ENCODE data around the gene IL15RA.
"Not testable (repeated sequence)": the region's sequence is repeated elsewhere in the genome, so short reads cannot be mapped to it uniquely, and the experiment has no call there.

IL15RA gene

DNA sequence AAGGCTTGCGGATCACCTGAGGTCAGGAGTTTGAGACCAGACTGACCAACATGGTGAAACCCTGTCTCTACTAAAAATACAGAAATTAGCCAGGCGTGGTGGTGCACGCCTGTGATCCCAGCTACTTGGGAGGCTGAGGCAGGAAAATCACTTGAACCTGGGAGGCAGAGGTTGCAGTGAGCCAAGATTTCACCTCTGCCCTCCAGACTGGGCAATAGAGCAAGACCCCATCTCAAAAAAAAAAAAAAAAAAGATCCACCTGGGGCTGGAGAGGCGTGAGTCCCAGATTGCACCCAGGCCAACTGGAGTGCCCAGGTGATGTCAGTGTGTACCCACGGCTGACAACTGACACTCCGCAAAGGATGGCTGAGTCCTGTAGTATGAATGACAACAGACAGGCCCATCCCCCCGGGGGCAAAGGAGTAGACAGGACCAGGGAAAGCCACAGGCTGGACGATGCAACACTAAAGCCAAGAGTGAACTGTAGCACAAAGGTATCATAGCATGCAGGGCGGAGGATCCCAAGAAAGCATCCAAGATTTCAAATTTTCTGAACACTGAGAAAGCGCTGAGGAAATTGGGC, 14.9 kb downstream of the IL15RA start:
- Histone ChIP-seq H3K36me3 (ENCODE audit: control insufficient read depth in 1 of 2, insufficient read depth in 2 of 2, low read length in 2 of 2) (peaks cover 26 to 51% of the 10 kb centered on the region in 2 donors), H3K4me1 (ENCODE audit: control insufficient read depth in 1 of 2, insufficient read depth in 2 of 2, low read length in 2 of 2) (peaks cover 7 to 11% of the 10 kb centered on the region in 2 donors)
- not testable (repeated sequence) for H3K27ac ChIP-seq (ENCODE audit: low read depth, low read length); H3K9me3 ChIP-seq (ENCODE audit: control insufficient read depth in 1 of 2, low read length in 2 of 2); H3K27me3 ChIP-seq (ENCODE audit: control insufficient read depth in 1 of 2, insufficient read depth in 2 of 2, low read length in 2 of 2); H3K4me3 ChIP-seq (ENCODE audit: low read depth in 1 of 2, low read length in 2 of 2); H3K9ac ChIP-seq (ENCODE audit: low read depth in 1 of 2, low read length in 2 of 2)

DNA sequence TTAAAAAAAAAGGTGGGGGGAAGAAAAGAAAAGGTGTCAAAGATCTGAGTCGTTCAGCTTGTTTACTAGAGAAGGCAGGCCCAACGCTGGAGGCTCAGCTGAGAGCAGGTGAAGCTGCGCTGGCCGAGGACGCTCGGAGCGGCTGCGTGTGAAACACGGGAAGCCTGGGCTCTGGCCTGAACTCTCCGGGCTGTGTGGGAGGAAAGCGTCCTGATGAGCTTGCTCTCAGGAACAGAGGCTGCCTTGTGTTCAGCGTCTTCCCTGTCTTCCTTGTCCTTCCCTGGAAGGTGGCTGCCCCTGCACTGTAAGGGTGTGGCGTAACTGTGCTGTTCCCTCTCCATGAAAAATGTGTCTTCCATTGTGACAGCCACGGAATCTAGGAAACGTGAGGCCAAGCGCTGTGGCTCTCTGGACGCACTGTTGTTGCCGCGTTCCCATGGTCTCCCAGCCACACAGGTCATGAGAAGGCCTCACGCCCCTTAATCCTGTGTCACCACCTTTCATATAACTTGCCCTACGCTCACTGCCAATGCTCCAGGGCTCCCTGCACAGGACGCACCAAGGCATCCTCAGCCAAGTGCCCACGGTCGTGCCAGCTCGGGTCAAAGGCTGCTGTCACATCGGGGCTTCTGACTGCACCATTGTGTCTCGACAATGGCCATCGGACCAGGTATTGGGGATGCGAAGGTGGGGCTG, 15.8 kb downstream of the IL15RA start:
- H3K9ac ChIP-seq (ENCODE audit: low read depth in 1 of 2, low read length in 2 of 2), result no peak overlapping the region
- no peaks in the 10 kb centered on the region for H3K27me3 ChIP-seq (ENCODE audit: control insufficient read depth in 1 of 2, insufficient read depth in 2 of 2, low read length in 2 of 2)
- H3K9me3 ChIP-seq (ENCODE audit: control insufficient read depth in 1 of 2, low read length in 2 of 2), result no peaks in the 10 kb centered on the region
- peaks cover 7 to 11% of the 10 kb centered on the region in 2 donors for H3K4me1 ChIP-seq (ENCODE audit: control insufficient read depth in 1 of 2, insufficient read depth in 2 of 2, low read length in 2 of 2)
- H3K27ac ChIP-seq (ENCODE audit: low read depth, low read length), result no peak overlapping the region
- H3K36me3 ChIP-seq (ENCODE audit: control insufficient read depth in 1 of 2, insufficient read depth in 2 of 2, low read length in 2 of 2), result peaks cover 27 to 50% of the 10 kb centered on the region in 2 donors
- H3K4me3 ChIP-seq (ENCODE audit: low read depth in 1 of 2, low read length in 2 of 2), result no peak overlapping the region

GRCh38 chr10:5960973-5961275, 16.4 kb downstream of the IL15RA start:
- H3K4me3 ChIP-seq (ENCODE audit: low read depth in 1 of 2, low read length in 2 of 2); H3K9ac ChIP-seq (ENCODE audit: low read depth in 1 of 2, low read length in 2 of 2); H3K27me3 ChIP-seq (ENCODE audit: control insufficient read depth in 1 of 2, insufficient read depth in 2 of 2, low read length in 2 of 2); H3K27ac ChIP-seq (ENCODE audit: low read depth, low read length); H3K9me3 ChIP-seq (ENCODE audit: control insufficient read depth in 1 of 2, low read length in 2 of 2): not testable (repeated sequence)
- Histone ChIP-seq H3K4me1 (ENCODE audit: control insufficient read depth in 1 of 2, insufficient read depth in 2 of 2, low read length in 2 of 2) (peaks cover 7 to 11% of the 10 kb centered on the region in 2 donors), H3K36me3 (ENCODE audit: control insufficient read depth in 1 of 2, insufficient read depth in 2 of 2, low read length in 2 of 2) (peaks cover 26 to 52% of the 10 kb centered on the region in 2 donors)

- no peaks in the 10 kb centered on the region for H3K27me3 ChIP-seq (ENCODE audit: control insufficient read depth in 1 of 2, insufficient read depth in 2 of 2, low read length in 2 of 2)
- peaks cover 26 to 55% of the 10 kb centered on the region in 2 donors for H3K36me3 ChIP-seq (ENCODE audit: control insufficient read depth in 1 of 2, insufficient read depth in 2 of 2, low read length in 2 of 2)
- H3K9ac ChIP-seq (ENCODE audit: low read depth in 1 of 2, low read length in 2 of 2), result no peak overlapping the region
- no peak overlapping the region for H3K4me3 ChIP-seq (ENCODE audit: low read depth in 1 of 2, low read length in 2 of 2)
- H3K4me1 ChIP-seq (ENCODE audit: control insufficient read depth in 1 of 2, insufficient read depth in 2 of 2, low read length in 2 of 2), result peaks cover 5 to 7% of the 10 kb centered on the region in 2 donors
- no peak overlapping the region for H3K27ac ChIP-seq (ENCODE audit: low read depth, low read length)
- H3K9me3 ChIP-seq (ENCODE audit: control insufficient read depth in 1 of 2, low read length in 2 of 2), result no peaks in the 10 kb centered on the region
Measured at GRCh38 chr10:5960070-5960972, 17.0 kb downstream of the IL15RA start.

DNA sequence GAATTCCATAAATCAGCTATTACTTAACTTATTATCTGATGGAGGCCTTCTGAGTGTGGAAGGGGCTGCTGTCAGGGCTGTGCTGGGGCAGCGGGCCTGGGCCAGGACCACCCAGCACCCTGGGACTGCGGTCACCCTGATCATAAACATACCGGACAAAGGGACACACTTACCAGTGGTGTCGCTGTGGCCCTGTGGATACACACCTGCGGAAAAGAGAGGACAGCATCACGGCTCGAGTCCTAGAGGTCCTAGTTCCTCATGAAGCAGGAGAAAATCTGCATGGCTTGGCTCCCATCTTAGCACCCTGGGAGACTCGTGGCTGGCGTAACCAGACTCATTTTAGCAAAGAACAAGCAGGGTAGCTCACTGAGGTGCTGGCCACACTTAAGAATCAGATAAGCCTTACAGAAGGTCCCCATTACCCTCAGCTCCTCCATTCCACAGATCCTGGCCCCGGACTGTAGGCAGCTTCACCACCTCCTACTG, 17.7 kb downstream of the IL15RA start:
- no peak overlapping the region for H3K9ac ChIP-seq (ENCODE audit: low read depth in 1 of 2, low read length in 2 of 2)
- no peak overlapping the region for H3K4me3 ChIP-seq (ENCODE audit: low read depth in 1 of 2, low read length in 2 of 2)
- no peaks in the 10 kb centered on the region for H3K9me3 ChIP-seq (ENCODE audit: control insufficient read depth in 1 of 2, low read length in 2 of 2)
- peaks cover 26 to 54% of the 10 kb centered on the region in 2 donors for H3K36me3 ChIP-seq (ENCODE audit: control insufficient read depth in 1 of 2, insufficient read depth in 2 of 2, low read length in 2 of 2)
- no peaks in the 10 kb centered on the region for H3K4me1 ChIP-seq (ENCODE audit: control insufficient read depth in 1 of 2, insufficient read depth in 2 of 2, low read length in 2 of 2)
- H3K27me3 ChIP-seq (ENCODE audit: control insufficient read depth in 1 of 2, insufficient read depth in 2 of 2, low read length in 2 of 2), result no peaks in the 10 kb centered on the region
- no peak overlapping the region for H3K27ac ChIP-seq (ENCODE audit: low read depth, low read length)

GRCh38 chr10:5959142-5959541, 18.2 kb downstream of the IL15RA start:
- H3K27ac ChIP-seq (ENCODE audit: low read depth, low read length), result no peak overlapping the region
- H3K36me3 ChIP-seq (ENCODE audit: control insufficient read depth in 1 of 2, insufficient read depth in 2 of 2, low read length in 2 of 2), result peaks cover 26 to 50% of the 10 kb centered on the region in 2 donors
- no peaks in the 10 kb centered on the region for H3K9me3 ChIP-seq (ENCODE audit: control insufficient read depth in 1 of 2, low read length in 2 of 2)
- no peaks in the 10 kb centered on the region for H3K4me1 ChIP-seq (ENCODE audit: control insufficient read depth in 1 of 2, insufficient read depth in 2 of 2, low read length in 2 of 2)
- H3K27me3 ChIP-seq (ENCODE audit: control insufficient read depth in 1 of 2, insufficient read depth in 2 of 2, low read length in 2 of 2), result no peaks in the 10 kb centered on the region
- no peak overlapping the region for H3K4me3 ChIP-seq (ENCODE audit: low read depth in 1 of 2, low read length in 2 of 2)
- no peak overlapping the region for H3K9ac ChIP-seq (ENCODE audit: low read depth in 1 of 2, low read length in 2 of 2)

GRCh38 chr10:5958675-5959074, 18.7 kb downstream of the IL15RA start:
- no peak overlapping the region for H3K4me3 ChIP-seq (ENCODE audit: low read depth in 1 of 2, low read length in 2 of 2)
- H3K9ac ChIP-seq (ENCODE audit: low read depth in 1 of 2, low read length in 2 of 2), result no peak overlapping the region
- no peaks in the 10 kb centered on the region for H3K9me3 ChIP-seq (ENCODE audit: control insufficient read depth in 1 of 2, low read length in 2 of 2)
- no peaks in the 10 kb centered on the region for H3K27me3 ChIP-seq (ENCODE audit: control insufficient read depth in 1 of 2, insufficient read depth in 2 of 2, low read length in 2 of 2)
- peaks cover 26 to 53% of the 10 kb centered on the region in 2 donors for H3K36me3 ChIP-seq (ENCODE audit: control insufficient read depth in 1 of 2, insufficient read depth in 2 of 2, low read length in 2 of 2)
- no peak overlapping the region for H3K27ac ChIP-seq (ENCODE audit: low read depth, low read length)
- no peaks in the 10 kb centered on the region for H3K4me1 ChIP-seq (ENCODE audit: control insufficient read depth in 1 of 2, insufficient read depth in 2 of 2, low read length in 2 of 2)

DNA sequence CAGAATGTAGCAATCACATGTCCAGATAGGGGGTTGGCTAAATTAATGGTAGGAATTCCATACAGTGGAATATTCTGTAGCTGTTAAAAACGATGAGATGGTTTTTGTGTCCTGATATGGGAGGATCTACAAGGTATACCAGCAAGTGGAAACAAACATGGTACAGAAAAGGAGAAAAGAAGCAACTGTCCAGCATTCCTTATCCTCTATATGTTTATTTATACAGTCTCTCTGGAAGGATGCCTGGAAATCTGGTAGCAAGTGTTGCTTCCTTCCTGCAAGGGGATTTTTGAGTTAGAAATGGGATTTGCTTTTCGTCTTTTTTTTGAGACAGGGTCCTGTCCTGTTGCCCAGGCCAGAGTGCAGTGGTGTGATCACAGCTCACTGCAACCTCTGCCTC, 19.3 kb downstream of the IL15RA start:
- Histone ChIP-seq H3K4me3 (ENCODE audit: low read depth in 1 of 2, low read length in 2 of 2) (no peak overlapping the region), H3K27me3 (ENCODE audit: control insufficient read depth in 1 of 2, insufficient read depth in 2 of 2, low read length in 2 of 2) (no peaks in the 10 kb centered on the region), H3K9ac (ENCODE audit: low read depth in 1 of 2, low read length in 2 of 2) (no peak overlapping the region), H3K4me1 (ENCODE audit: control insufficient read depth in 1 of 2, insufficient read depth in 2 of 2, low read length in 2 of 2) (no peaks in the 10 kb centered on the region), H3K27ac (ENCODE audit: low read depth, low read length) (no peak overlapping the region), H3K9me3 (ENCODE audit: control insufficient read depth in 1 of 2, low read length in 2 of 2) (no peaks in the 10 kb centered on the region), H3K36me3 (ENCODE audit: control insufficient read depth in 1 of 2, insufficient read depth in 2 of 2, low read length in 2 of 2) (peaks cover 24 to 55% of the 10 kb centered on the region in 2 donors)

GRCh38 chr10:5956146-5956936, 21.0 kb downstream of the IL15RA start:
- Histone ChIP-seq H3K27me3 (ENCODE audit: control insufficient read depth in 1 of 2, insufficient read depth in 2 of 2, low read length in 2 of 2) (no peaks in the 10 kb centered on the region), H3K9me3 (ENCODE audit: control insufficient read depth in 1 of 2, low read length in 2 of 2) (no peaks in the 10 kb centered on the region), H3K4me3 (ENCODE audit: low read depth in 1 of 2, low read length in 2 of 2) (no peak overlapping the region), H3K9ac (ENCODE audit: low read depth in 1 of 2, low read length in 2 of 2) (no peak overlapping the region), H3K27ac (ENCODE audit: low read depth, low read length) (no peak overlapping the region), H3K4me1 (ENCODE audit: control insufficient read depth in 1 of 2, insufficient read depth in 2 of 2, low read length in 2 of 2) (no peaks in the 10 kb centered on the region), H3K36me3 (ENCODE audit: control insufficient read depth in 1 of 2, insufficient read depth in 2 of 2, low read length in 2 of 2) (peaks cover 26 to 46% of the 10 kb centered on the region in 2 donors)
